Prostate gland (tissue), 2 donors: Measurements from ENCODE around the gene MLANA.

Source experiments
- POLR2AphosphoS5 ChIP-seq: sonication (generic); formaldehyde crosslinking; IDR thresholded peaks from one replicate; pipeline ENCODE4 v1.6.1; 2017; ENCODE audit warnings: antibody characterized with exemption
- TF ChIP-seq, protein P1 (sequence below), 4 experiments: fragments of 200-600 bp in 2 of 4; fragments of 450-650 bp in 2 of 4; sonication (generic) in 2 of 4; IDR thresholded peaks; 1 replicate in 3 of 4; 2 replicates in 1 of 4; pipeline ENCODE4 v1.5.1; 2016 to 2019; ENCODE audit warnings: antibody characterized with exemption in 4 of 4, mild to moderate bottlenecking in 2 of 4, moderate library complexity in 2 of 4

DNA sequence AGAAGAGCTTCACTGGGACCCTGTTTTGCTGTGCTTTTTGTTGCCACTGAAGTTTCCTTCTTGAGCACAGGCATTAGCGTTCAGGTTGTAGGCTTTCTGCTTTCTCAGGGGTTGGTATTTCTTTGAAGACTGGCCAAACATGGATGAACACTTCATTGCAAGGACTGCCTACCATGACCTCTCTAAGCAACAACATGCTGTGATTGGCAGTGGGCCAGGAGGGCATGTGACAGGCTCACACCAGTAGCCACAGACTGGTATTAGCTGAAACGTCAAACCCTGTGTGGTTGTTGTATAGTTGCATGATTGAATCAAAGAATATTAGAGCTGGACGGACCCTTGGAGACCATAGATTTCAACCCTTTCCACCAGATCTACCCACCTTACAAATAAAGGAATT lies 20.0 kb upstream of the MLANA start:
- TF ChIP-seq, protein P1, sequence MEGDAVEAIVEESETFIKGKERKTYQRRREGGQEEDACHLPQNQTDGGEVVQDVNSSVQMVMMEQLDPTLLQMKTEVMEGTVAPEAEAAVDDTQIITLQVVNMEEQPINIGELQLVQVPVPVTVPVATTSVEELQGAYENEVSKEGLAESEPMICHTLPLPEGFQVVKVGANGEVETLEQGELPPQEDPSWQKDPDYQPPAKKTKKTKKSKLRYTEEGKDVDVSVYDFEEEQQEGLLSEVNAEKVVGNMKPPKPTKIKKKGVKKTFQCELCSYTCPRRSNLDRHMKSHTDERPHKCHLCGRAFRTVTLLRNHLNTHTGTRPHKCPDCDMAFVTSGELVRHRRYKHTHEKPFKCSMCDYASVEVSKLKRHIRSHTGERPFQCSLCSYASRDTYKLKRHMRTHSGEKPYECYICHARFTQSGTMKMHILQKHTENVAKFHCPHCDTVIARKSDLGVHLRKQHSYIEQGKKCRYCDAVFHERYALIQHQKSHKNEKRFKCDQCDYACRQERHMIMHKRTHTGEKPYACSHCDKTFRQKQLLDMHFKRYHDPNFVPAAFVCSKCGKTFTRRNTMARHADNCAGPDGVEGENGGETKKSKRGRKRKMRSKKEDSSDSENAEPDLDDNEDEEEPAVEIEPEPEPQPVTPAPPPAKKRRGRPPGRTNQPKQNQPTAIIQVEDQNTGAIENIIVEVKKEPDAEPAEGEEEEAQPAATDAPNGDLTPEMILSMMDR (IDR thresholded peaks at IDR 0.05) = no peak
- no peak for TF ChIP-seq POLR2AphosphoS5
